ENCODE measurements around the gene ANKRD34C.
"Not testable (repeated sequence)": the region's sequence is repeated elsewhere in the genome, so short reads cannot be mapped to it uniquely, and the experiment has no call there.

Gene ANKRD34C

GRCh38 chr15:79310985-79311900 is 28.7 kb downstream of the ANKRD34C start, which contains the start of gene TMED3:
Gene TMED3, plus strand, starts transcription at chr15:79311112. Its CDS starts 138 bp downstream, at chr15:79311250.
- peak; percentile 73 for DNase-seq (ENCODE audit: low spot score)

GRCh38 chr15:79311901-79312553 is 29.5 kb downstream of the ANKRD34C start:
- no peak for DNase-seq (ENCODE audit: low spot score)

- DNase-seq (ENCODE audit: low spot score) = no peak
Observed at GRCh38 chr15:79314186-79314585, 31.7 kb downstream of the ANKRD34C start.

GRCh38 chr15:79314811-79315210 is 32.3 kb downstream of the ANKRD34C start:
- DNase-seq (ENCODE audit: low spot score) = no peak

GRCh38 chr15:79315623-79316328 is 33.3 kb downstream of the ANKRD34C start:
- DNase-seq (ENCODE audit: low spot score) = peak; percentile 44

- no peak for DNase-seq (ENCODE audit: low spot score)
Observed at GRCh38 chr15:79316864-79317263, 34.3 kb downstream of the ANKRD34C start.

GRCh38 chr15:79319973-79320372 is 37.5 kb downstream of the ANKRD34C start:
- DNase-seq (ENCODE audit: low spot score) = not testable (repeated sequence)

GRCh38 chr15:79321876-79322275 is 39.4 kb downstream of the ANKRD34C start:
- no peak for DNase-seq (ENCODE audit: low spot score)

GRCh38 chr15:79322306-79322705 is 39.8 kb downstream of the ANKRD34C start:
- DNase-seq (ENCODE audit: low spot score) = no peak

GRCh38 chr15:79322945-79323344 is 40.4 kb downstream of the ANKRD34C start:
- DNase-seq (ENCODE audit: low spot score) = no peak

GRCh38 chr15:79329171-79329611 is 46.7 kb downstream of the ANKRD34C start:
- no peak for DNase-seq (ENCODE audit: low spot score)

Measured in putamen (tissue), 1 donor.